DMS 273 treated with DMSO at 0.1 percent for 48 hours (cell line): ENCODE results near the gene ARHGAP26.

Experiments
- DNase-seq: peaks from one replicate; lab custom pipeline; 2025; lab: John Stamatoyannopoulos, UW

Gene ARHGAP26

GRCh38 chr5:142873831-142874230 is 103.7 kb downstream of the ARHGAP26 start:
- no peak for DNase-seq

GRCh38 chr5:142874540-142874939 is 104.4 kb downstream of the ARHGAP26 start:
- no peak for DNase-seq

GRCh38 chr5:142875936-142876335 is 105.8 kb downstream of the ARHGAP26 start:
- DNase-seq, result no peak

GRCh38 chr5:142876817-142877216 is 106.6 kb downstream of the ARHGAP26 start:
- no peak for DNase-seq

GRCh38 chr5:142878111-142878510 is 107.9 kb downstream of the ARHGAP26 start:
- DNase-seq, result no peak

- no peak for DNase-seq
Observed at GRCh38 chr5:142878638-142879037, 108.5 kb downstream of the ARHGAP26 start.

- DNase-seq, result no peak
Observed at GRCh38 chr5:142881076-142881783, 111.1 kb downstream of the ARHGAP26 start.

GRCh38 chr5:142881784-142882126 is 111.6 kb downstream of the ARHGAP26 start:
- no peak for DNase-seq

- DNase-seq, result no peak
Observed at GRCh38 chr5:142883025-142883424, 112.8 kb downstream of the ARHGAP26 start.

- no peak for DNase-seq
Observed at GRCh38 chr5:142883438-142883837, 113.3 kb downstream of the ARHGAP26 start.

GRCh38 chr5:142884029-142884428 is 113.9 kb downstream of the ARHGAP26 start:
- no peak for DNase-seq

GRCh38 chr5:142886211-142886610 is 116.0 kb downstream of the ARHGAP26 start:
- no peak for DNase-seq

GRCh38 chr5:142886956-142887355 is 116.8 kb downstream of the ARHGAP26 start:
- DNase-seq, result no peak

GRCh38 chr5:142888469-142889085 is 118.4 kb downstream of the ARHGAP26 start:
- DNase-seq, result peak; percentile 1

- no peak for DNase-seq
Observed at GRCh38 chr5:142892021-142892420, 121.8 kb downstream of the ARHGAP26 start.

- no peak for DNase-seq
Observed at GRCh38 chr5:142894315-142894714, 124.1 kb downstream of the ARHGAP26 start.

GRCh38 chr5:142894749-142895148 is 124.6 kb downstream of the ARHGAP26 start:
- no peak for DNase-seq

- no peak for DNase-seq
Observed at GRCh38 chr5:142896325-142897007, 126.3 kb downstream of the ARHGAP26 start.

GRCh38 chr5:142897328-142897727 is 127.2 kb downstream of the ARHGAP26 start:
- DNase-seq, result no peak

- no peak for DNase-seq
Observed at GRCh38 chr5:142900927-142901326, 130.8 kb downstream of the ARHGAP26 start.

GRCh38 chr5:142901476-142902185 is 131.5 kb downstream of the ARHGAP26 start:
- DNase-seq, result no peak

GRCh38 chr5:142902186-142902965 is 132.2 kb downstream of the ARHGAP26 start:
- no peak for DNase-seq
